Measurements from ENCODE around the gene IL17REL.

GRCh38 chr22:50044485-50045118 is 32.0 kb upstream of the IL17REL start:
- no peak for TF ChIP-seq CTCF (IDR thresholded peaks at IDR 0.05)
- no peak for TF ChIP-seq POLR2A (IDR thresholded peaks at IDR 0.05)
- TF ChIP-seq POLR2AphosphoS5 (IDR thresholded peaks at IDR 0.05), result no peak
